H9 (cell line): ENCODE results near the gene UBE2L5. TPM values are rescaled to one million over a fixed set of nuclear protein-coding genes. Genes with fewer than 3 reads are reported as not detected.

Experiments used
- DNase-seq: peaks from one replicate; pipeline ENCODE4 v3.0.0-alpha.2; 2017
- H2AFZ ChIP-seq: one replicate; pipeline ENCODE4 v1.6.1; 2013; ENCODE audit warnings: mild to moderate bottlenecking, low read length, control low read depth, moderate library complexity
- H2AK5ac ChIP-seq: 2 replicates; pipeline ENCODE4 v1.6.1; 2013; ENCODE audit warnings: low read length, control low read depth, mixed read lengths; ENCODE audit not compliant: insufficient read length
- H2BK120ac ChIP-seq: one replicate; pipeline ENCODE4 v1.6.1; 2013; ENCODE audit warnings: low read depth, mild to moderate bottlenecking, low read length, control low read depth, inconsistent platforms; ENCODE audit not compliant: poor library complexity, severe bottlenecking
- H2BK12ac ChIP-seq: 2 replicates; pipeline ENCODE4 v1.6.1; 2013; ENCODE audit warnings: low read length, control low read depth, mixed read lengths, low read depth; ENCODE audit not compliant: insufficient read length
- H2BK15ac ChIP-seq: 2 replicates; pipeline ENCODE4 v1.6.1; 2013; ENCODE audit warnings: low read depth, low read length, control low read depth
- H2BK20ac ChIP-seq: one replicate; pipeline ENCODE4 v1.6.1; 2013; ENCODE audit warnings: low read depth, mild to moderate bottlenecking, low read length, control low read depth, inconsistent platforms; ENCODE audit not compliant: poor library complexity, severe bottlenecking
- H2BK5ac ChIP-seq: 2 replicates; pipeline ENCODE4 v1.6.1; 2013; ENCODE audit warnings: low read length, control low read depth, mixed read lengths; ENCODE audit not compliant: insufficient read length
- H3K14ac ChIP-seq: 2 replicates; pipeline ENCODE4 v1.6.1; 2013; ENCODE audit warnings: low read length, control low read depth; ENCODE audit not compliant: insufficient read depth
- H3K18ac ChIP-seq: 2 replicates; pipeline ENCODE4 v1.6.1; 2013; ENCODE audit warnings: low read depth, mild to moderate bottlenecking, mixed read lengths, low read length, control low read depth; ENCODE audit not compliant: insufficient read length
- H3K23ac ChIP-seq: 2 replicates; pipeline ENCODE4 v1.6.1; 2013; ENCODE audit warnings: low read length, control low read depth, mixed read lengths, low read depth; ENCODE audit not compliant: insufficient read length
- H3K23me2 ChIP-seq: 2 replicates; pipeline ENCODE4 v1.6.1; 2013; ENCODE audit warnings: low read depth, mild to moderate bottlenecking, mixed read lengths, low read length, control low read depth; ENCODE audit not compliant: insufficient read length, poor library complexity, severe bottlenecking
- H3K27ac ChIP-seq: 2 replicates; pipeline ENCODE4 v1.5.1; 2013; ENCODE audit warnings: low read length, control low read depth, mixed read lengths, low read depth; ENCODE audit not compliant: insufficient read length
- H3K27me3 ChIP-seq: 2 replicates; pipeline ENCODE4 v1.6.1; 2013; ENCODE audit warnings: low read length, control low read depth, inconsistent platforms; ENCODE audit not compliant: insufficient read depth
- H3K4ac ChIP-seq: 2 replicates; pipeline ENCODE4 v1.6.1; 2013; ENCODE audit warnings: low read depth, mild to moderate bottlenecking, control low read depth, inconsistent platforms, low read length, moderate library complexity
- H3K4me1 ChIP-seq: 2 replicates; pipeline ENCODE4 v1.6.1; 2013; ENCODE audit warnings: low read length, control low read depth, inconsistent platforms; ENCODE audit not compliant: insufficient read depth
- H3K4me2 ChIP-seq: 2 replicates; pipeline ENCODE4 v1.6.1; 2013; ENCODE audit warnings: low read length, control low read depth, mixed read lengths; ENCODE audit not compliant: insufficient read length, insufficient read depth
- H3K56ac ChIP-seq: 2 replicates; pipeline ENCODE4 v1.6.1; 2013; ENCODE audit warnings: low read depth, mild to moderate bottlenecking, mixed read lengths, low read length, control low read depth; ENCODE audit not compliant: insufficient read length
- H3K79me1 ChIP-seq: 2 replicates; pipeline ENCODE4 v1.6.1; 2013; ENCODE audit warnings: low read depth, mild to moderate bottlenecking, moderate library complexity, low read length, control low read depth, inconsistent platforms; ENCODE audit not compliant: insufficient read depth, poor library complexity, severe bottlenecking
- H3K79me2 ChIP-seq: 2 replicates; pipeline ENCODE4 v1.6.1; 2013; ENCODE audit warnings: low read length, control low read depth, inconsistent platforms; ENCODE audit not compliant: insufficient read depth
- H3K9ac ChIP-seq: 2 replicates; pipeline ENCODE4 v1.6.1; 2013; ENCODE audit warnings: low read length, control low read depth, mixed read lengths; ENCODE audit not compliant: insufficient read length; ENCODE audit errors: extremely low read depth
- H3K9me3 ChIP-seq: one replicate; pipeline ENCODE4 v1.6.1; 2013; ENCODE audit warnings: low read depth, low read length, inconsistent platforms; ENCODE audit not compliant: control insufficient read depth
- H3T11ph ChIP-seq: one replicate; pipeline ENCODE4 v1.6.1; 2013; ENCODE audit warnings: mild to moderate bottlenecking, low read length, control low read depth, inconsistent platforms
- H4K20me1 ChIP-seq: one replicate; pipeline ENCODE4 v1.6.1; 2013; ENCODE audit not compliant: control insufficient read depth, insufficient read length, insufficient read depth
- H4K5ac ChIP-seq: 2 replicates; pipeline ENCODE4 v1.6.1; 2013; ENCODE audit warnings: low read depth, mild to moderate bottlenecking, mixed read lengths, low read length, control low read depth; ENCODE audit not compliant: insufficient read length
- H4K8ac ChIP-seq: replicated peaks from 2 replicates; pipeline ENCODE4 v1.6.1; 2013; ENCODE audit warnings: low read length, control low read depth, mixed read lengths, low read depth; ENCODE audit not compliant: insufficient read length
- H4K91ac ChIP-seq: 2 replicates; pipeline ENCODE4 v1.6.1; 2013; ENCODE audit warnings: low read depth, mild to moderate bottlenecking, moderate library complexity, mixed read lengths, low read length, control low read depth; ENCODE audit not compliant: insufficient read length
- H3K27ac Mint-ChIP-seq, 3 experiments: 2 replicates in 2 of 3; 3 replicates in 1 of 3; pipeline ENCODE4 v1.8.0; 2020 to 2021; ENCODE audit warnings: mixed read lengths in 3 of 3, mild to moderate bottlenecking in 1 of 3, moderate library complexity in 1 of 3
- H3K27me3 Mint-ChIP-seq: 2 replicates; pipeline ENCODE4 v1.8.0; 2021; ENCODE audit warnings: low read depth, mild to moderate bottlenecking, moderate library complexity, mixed read lengths
- H3K36me3 Mint-ChIP-seq, 3 experiments: 2 replicates in 2 of 3; 3 replicates in 1 of 3; pipeline ENCODE4 v1.8.0; 2020 to 2021; ENCODE audit warnings: low read depth in 3 of 3, mixed read lengths in 3 of 3; ENCODE audit not compliant: insufficient read depth in 1 of 3
- H3K4me1 Mint-ChIP-seq, 2 experiments: 2 replicates each; pipeline ENCODE4 v1.8.0; 2020; ENCODE audit warnings: mixed read lengths in 2 of 2
- H3K4me3 Mint-ChIP-seq, 2 experiments: 2 replicates in 1 of 2; 3 replicates in 1 of 2; pipeline ENCODE4 v1.8.0; 2020 to 2021; ENCODE audit warnings: mild to moderate bottlenecking in 2 of 2, mixed read lengths in 2 of 2, moderate library complexity in 1 of 2
- H3K9me3 Mint-ChIP-seq, 2 experiments: 2 replicates in 1 of 2; 3 replicates in 1 of 2; pipeline ENCODE4 v1.8.0; 2020; ENCODE audit warnings: mild to moderate bottlenecking in 2 of 2, mixed read lengths in 2 of 2, moderate library complexity in 1 of 2
- WGBS: extraction: QIAGEN DNeasy Blood & Tissue Kit; methylation state at CpG from one replicate; pipeline ENCODE4 v1.1.7; 2013; ENCODE audit warnings: missing lambda C conversion rate, low lambda C conversion rate, mixed read lengths; ENCODE audit not compliant: insufficient read length; ENCODE audit errors: extremely low coverage; 5-methylcytosine and 5-hydroxymethylcytosine counted together
- total RNA-seq: library from RNA; stranded (reverse); gene quantifications from 2 replicates; pipeline ENCODE4 v1.2.1, GENCODE V29; 2021
- TF ChIP-seq, protein P1 (sequence below): fragments of 200-600 bp; sonication (generic); conservative IDR thresholded peaks from 3 replicates; pipeline ENCODE4 v1.8.0; 2021; ENCODE audit warnings: antibody characterized with exemption, mild to moderate bottlenecking

The UBE2L5 gene
- total RNA-seq, 1 experiment from 2014 or later, result 0.20 TPM

DNA sequence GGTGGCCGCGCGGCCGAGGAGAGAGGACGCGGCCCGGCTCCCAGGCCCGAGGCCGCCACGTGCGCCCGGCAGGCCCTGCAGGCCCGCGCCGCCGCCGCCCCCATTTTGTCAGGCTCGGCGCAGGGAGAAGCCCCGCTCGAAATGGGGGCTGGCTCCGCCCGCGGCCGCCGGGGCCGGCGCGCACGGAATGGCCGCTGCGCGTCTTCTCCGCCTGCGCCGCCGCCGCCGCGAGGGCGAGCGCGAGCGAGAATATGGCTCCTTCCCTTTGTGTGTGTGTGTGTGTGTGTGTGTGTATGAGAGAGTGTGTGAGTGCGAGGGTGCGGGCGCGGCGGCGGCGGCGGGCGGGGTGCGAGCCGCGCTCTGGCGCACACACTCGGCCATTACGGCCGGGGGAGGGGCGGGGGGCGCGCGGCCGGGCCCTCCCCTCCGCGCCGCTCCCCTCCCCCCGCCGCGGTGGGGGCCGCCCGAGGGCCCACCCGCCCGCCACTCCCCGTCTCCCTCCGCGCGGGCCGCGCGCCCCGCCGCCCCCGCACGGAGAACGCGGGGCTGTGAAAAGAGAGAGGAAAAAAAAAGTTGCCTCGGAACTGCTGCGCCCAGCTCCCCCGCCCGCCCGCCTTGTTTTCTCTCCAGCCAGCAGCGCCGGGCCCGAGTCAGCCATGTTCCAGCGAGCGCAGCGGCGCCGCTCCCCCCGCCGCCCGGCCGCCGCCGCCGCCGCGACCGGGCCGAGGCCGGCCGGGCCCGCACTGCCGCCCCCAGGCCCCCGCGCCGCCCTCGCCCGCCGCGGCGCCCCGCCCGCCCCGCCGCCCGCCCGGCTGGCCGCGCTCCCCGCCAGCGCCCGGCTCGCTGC is 42.4 kb downstream of the UBE2L5 start:
- Histone ChIP-seq H3K23ac (no peak overlapping the region), H2AK5ac (no peak overlapping the region), H3K56ac (no peak overlapping the region), H2AFZ (no peak overlapping the region), H2BK5ac (no peak overlapping the region), H3K9ac (peak overlapping the region; percentile 81), H4K20me1 (no peaks in the 10 kb centered on the region), H3K79me1 (no peaks in the 10 kb centered on the region), H3K4me1 (peaks cover 3% of the 10 kb centered on the region; the same call in 1 of the 2 replicates), H3K23me2 (peaks cover 4% of the 10 kb centered on the region), H3K14ac (peak overlapping the region; percentile 77), H3K27me3 (no peaks in the 10 kb centered on the region), H3K4me2 (peak overlapping the region; percentile 55), H2BK120ac (no peak overlapping the region), H3K9me3 (no peaks in the 10 kb centered on the region), H3K4ac (no peak overlapping the region), H2BK20ac (no peak overlapping the region), H3T11ph (no peak overlapping the region), H4K5ac (no peak overlapping the region), H2BK12ac (no peak overlapping the region), H4K8ac (no peak overlapping the region), H3K18ac (peak overlapping the region; percentile 64), H2BK15ac (no peak overlapping the region), H3K27ac (no peak overlapping the region), H3K79me2 (peaks cover 7% of the 10 kb centered on the region; the same call in 1 of the 2 replicates), H4K91ac (no peak overlapping the region)
- H3K36me3 Mint-ChIP-seq, result peaks cover 24 to 35% (median 30%) of the 10 kb centered on the region in 3 experiments
- H3K4me3 Mint-ChIP-seq, result peak overlapping the region; percentile 88 to 94
- peak overlapping the region; percentile 96 to 99 (median 96); a peak in 5 of 7 replicates for H3K27ac Mint-ChIP-seq
- peaks cover 3% of the 10 kb centered on the region; the same call in 1 of the 2 replicates for H3K27me3 Mint-ChIP-seq
- peaks cover 10 to 22% of the 10 kb centered on the region in 2 experiments for H3K4me1 Mint-ChIP-seq
- peak; percentile 63 for DNase-seq
- no CpG with 5 or more reads among the region's 136 CpGs for WGBS
- H3K9me3 Mint-ChIP-seq, result peaks cover 3% of the 10 kb centered on the region in 2 experiments; a peak in 3 of 5 replicates
- TF ChIP-seq, protein P1, sequence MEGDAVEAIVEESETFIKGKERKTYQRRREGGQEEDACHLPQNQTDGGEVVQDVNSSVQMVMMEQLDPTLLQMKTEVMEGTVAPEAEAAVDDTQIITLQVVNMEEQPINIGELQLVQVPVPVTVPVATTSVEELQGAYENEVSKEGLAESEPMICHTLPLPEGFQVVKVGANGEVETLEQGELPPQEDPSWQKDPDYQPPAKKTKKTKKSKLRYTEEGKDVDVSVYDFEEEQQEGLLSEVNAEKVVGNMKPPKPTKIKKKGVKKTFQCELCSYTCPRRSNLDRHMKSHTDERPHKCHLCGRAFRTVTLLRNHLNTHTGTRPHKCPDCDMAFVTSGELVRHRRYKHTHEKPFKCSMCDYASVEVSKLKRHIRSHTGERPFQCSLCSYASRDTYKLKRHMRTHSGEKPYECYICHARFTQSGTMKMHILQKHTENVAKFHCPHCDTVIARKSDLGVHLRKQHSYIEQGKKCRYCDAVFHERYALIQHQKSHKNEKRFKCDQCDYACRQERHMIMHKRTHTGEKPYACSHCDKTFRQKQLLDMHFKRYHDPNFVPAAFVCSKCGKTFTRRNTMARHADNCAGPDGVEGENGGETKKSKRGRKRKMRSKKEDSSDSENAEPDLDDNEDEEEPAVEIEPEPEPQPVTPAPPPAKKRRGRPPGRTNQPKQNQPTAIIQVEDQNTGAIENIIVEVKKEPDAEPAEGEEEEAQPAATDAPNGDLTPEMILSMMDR, result no peak
